ENCODE measurements around the gene ARHGAP31. TPM values are rescaled to one million over a fixed set of nuclear protein-coding genes. Genes with fewer than 3 reads are reported as not detected.

The ARHGAP31 gene
- total and polyA plus RNA-seq, 8 donors = 1.2 to 275 (median 4.3) TPM

GRCh38 chr3:119362940-119363725 is 69.0 kb downstream of the ARHGAP31 start:
- Histone ChIP-seq H3K27me3 (no peaks in the 10 kb centered on the region), H3K4me1 (peaks cover 0 to 11% (median 0%) of the 10 kb centered on the region in 4 donors), H3K9me3 (no peaks in the 10 kb centered on the region), H3K4me3 (no peak overlapping the region), H3K27ac (no peak overlapping the region), H3K36me3 (peaks cover 4 to 16% (median 14%) of the 10 kb centered on the region in 4 donors)
- WGBS, 5 donors = 81 to 90% (median 85%) methylated on average over 7 of the region's 7 CpGs
- TF ChIP-seq POLR2AphosphoS5 (IDR thresholded peaks at IDR 0.05) = no peak
- no peak for TF ChIP-seq CTCF (IDR thresholded peaks at IDR 0.05)
- no peak for TF ChIP-seq POLR2A (IDR thresholded peaks at IDR 0.05)
- no peak for TF ChIP-seq EP300 (IDR thresholded peaks at IDR 0.05)
- intact Hi-C loops (cut with DNase I; ENCODE audit: low total_unique reads) = no loop called here
- DNase-seq = no peak

GRCh38 chr3:119364401-119364800 is 70.2 kb downstream of the ARHGAP31 start:
- 83 to 95% (median 92%) methylated on average over 1 of the region's 1 CpG for whole genome bisulfite sequencing, 5 donors
- no peaks in the 10 kb centered on the region for H3K9me3 ChIP-seq
- H3K27me3 ChIP-seq = no peaks in the 10 kb centered on the region
- H3K27ac ChIP-seq = no peak overlapping the region
- no peak for TF ChIP-seq EP300 (IDR thresholded peaks at IDR 0.05)
- TF ChIP-seq CTCF (IDR thresholded peaks at IDR 0.05) = no peak
- TF ChIP-seq POLR2AphosphoS5 (IDR thresholded peaks at IDR 0.05) = no peak
- no peak for TF ChIP-seq POLR2A (IDR thresholded peaks at IDR 0.05)
- intact Hi-C loops (cut with DNase I; ENCODE audit: low total_unique reads) = no loop called here
- H3K4me1 ChIP-seq = peaks cover 0 to 11% (median 0%) of the 10 kb centered on the region in 4 donors
- no peak overlapping the region for H3K4me3 ChIP-seq
- DNase-seq = no peak
- peaks cover 4 to 24% (median 17%) of the 10 kb centered on the region in 4 donors for H3K36me3 ChIP-seq

GRCh38 chr3:119365418-119365817 is 71.2 kb downstream of the ARHGAP31 start:
- no peak overlapping the region for H3K4me3 ChIP-seq
- no peak overlapping the region for H3K27ac ChIP-seq
- DNase-seq = no peak
- peaks cover 4 to 24% (median 17%) of the 10 kb centered on the region in 4 donors for H3K36me3 ChIP-seq
- WGBS, 5 donors = 50 to 66% (median 60%) methylated on average over 3 of the region's 3 CpGs
- TF ChIP-seq POLR2A (IDR thresholded peaks at IDR 0.05) (no peak), CTCF (IDR thresholded peaks at IDR 0.05) (no peak), POLR2AphosphoS5 (IDR thresholded peaks at IDR 0.05) (no peak), EP300 (IDR thresholded peaks at IDR 0.05) (no peak)
- intact Hi-C loops (cut with DNase I; ENCODE audit: low total_unique reads) = no loop called here
- H3K4me1 ChIP-seq = peaks cover 0 to 2% (median 0%) of the 10 kb centered on the region in 4 donors
- H3K27me3 ChIP-seq = no peaks in the 10 kb centered on the region
- H3K9me3 ChIP-seq = no peaks in the 10 kb centered on the region

GRCh38 chr3:119367000-119367399 is 72.8 kb downstream of the ARHGAP31 start:
- intact Hi-C loops (cut with DNase I; ENCODE audit: low total_unique reads) = no loop called here
- no peak for DNase-seq
- WGBS, 5 donors = 87 to 99% (median 97%) methylated on average over 2 of the region's 2 CpGs

More at GRCh38 chr3:119367000-119367399, 72.8 kb downstream of the ARHGAP31 start:
- Histone ChIP-seq H3K4me1 (no peaks in the 10 kb centered on the region), H3K9me3 (no peaks in the 10 kb centered on the region), H3K27ac (no peak overlapping the region), H3K27me3 (no peaks in the 10 kb centered on the region), H3K4me3 (no peak overlapping the region), H3K36me3 (peaks cover 4 to 24% (median 20%) of the 10 kb centered on the region in 4 donors)
- no peak for TF ChIP-seq POLR2A (IDR thresholded peaks at IDR 0.05)
- no peak for TF ChIP-seq EP300 (IDR thresholded peaks at IDR 0.05)
- no peak for TF ChIP-seq POLR2AphosphoS5 (IDR thresholded peaks at IDR 0.05)
- TF ChIP-seq CTCF (IDR thresholded peaks at IDR 0.05) = no peak

Data from stomach (tissue), 9 donors.